Left ventricle myocardium inferior (tissue), 1 donor: Measurements from ENCODE around the gene DGKQ. TPM values are rescaled to one million over a fixed set of nuclear protein-coding genes. Genes with fewer than 3 reads are reported as not detected.

Experiments
- DNase-seq: peaks from one replicate; pipeline ENCODE4 v3.0.0-alpha.2; 2020
- H3K27ac ChIP-seq: fragments of 200-600 bp; replicated peaks from 2 replicates; pipeline ENCODE4 v1.8.0; 2021
- H3K27me3 ChIP-seq: fragments of 200-600 bp; 2 replicates; pipeline ENCODE4 v1.8.0; 2021; ENCODE audit warnings: low read depth
- H3K36me3 ChIP-seq: fragments of 200-600 bp; 2 replicates; pipeline ENCODE4 v1.8.0; 2021
- H3K4me1 ChIP-seq: fragments of 200-600 bp; 2 replicates; pipeline ENCODE4 v1.8.0; 2021
- H3K4me3 ChIP-seq: fragments of 200-600 bp; 2 replicates; pipeline ENCODE4 v1.8.0; 2021; ENCODE audit warnings: mild to moderate bottlenecking, moderate library complexity
- H3K9me3 ChIP-seq: fragments of 200-600 bp; replicated peaks from 2 replicates; pipeline ENCODE4 v1.8.0; 2021
- CTCF ChIP-seq: fragments of 200-600 bp; IDR thresholded peaks from 2 replicates; pipeline ENCODE4 v1.8.0; 2021; ENCODE audit warnings: antibody characterized with exemption, mild to moderate bottlenecking, borderline replicate concordance
- intact Hi-C: fragments of 100-400 bp; cut with micrococcal nuclease; formaldehyde crosslinking; loops from one replicate; pipeline ENCODE4 v1.11.0; 2022
- total RNA-seq: library from RNA; stranded (reverse); fragmentation: NEBNext Ultra II Directional; extraction: Animal tissue kit (Norgen Biotek cat#: 25700); gene quantifications from one replicate; pipeline ENCODE4 v1.2.1, GENCODE V29; 2021
- donor health status: DM: no; HTN: yes; CAD: no; lungs with severe emphysema.

The DGKQ gene
- total RNA-seq, 1 donor from 2014 or later = 3.5 TPM

- H3K4me1 ChIP-seq = peaks cover 12% of the 10 kb centered on the region
- no peak overlapping the region for H3K27ac ChIP-seq
- H3K27me3 ChIP-seq = peaks cover 11% of the 10 kb centered on the region
- intact Hi-C loops = no loop called here
- H3K4me3 ChIP-seq = no peak overlapping the region
- TF ChIP-seq CTCF = no peak
- no peak for DNase-seq
- peaks cover 45% of the 10 kb centered on the region for H3K36me3 ChIP-seq
- no peaks in the 10 kb centered on the region for H3K9me3 ChIP-seq
Observed at GRCh38 chr4:963276-964225, 9.8 kb downstream of the DGKQ start.

GRCh38 chr4:962231-963208, 10.8 kb downstream of the DGKQ start:
- Histone ChIP-seq H3K9me3 (no peaks in the 10 kb centered on the region), H3K4me3 (no peak overlapping the region), H3K36me3 (peaks cover 55% of the 10 kb centered on the region), H3K4me1 (peaks cover 2% of the 10 kb centered on the region), H3K27ac (no peak overlapping the region), H3K27me3 (peaks cover 2% of the 10 kb centered on the region)
- TF ChIP-seq CTCF = no peak
- intact Hi-C loops = no loop called here
- DNase-seq = no peak

GRCh38 chr4:961351-962230, 11.8 kb downstream of the DGKQ start:
- no peaks in the 10 kb centered on the region for H3K4me1 ChIP-seq
- DNase-seq = no peak
- H3K9me3 ChIP-seq = no peaks in the 10 kb centered on the region
- peaks cover 49% of the 10 kb centered on the region for H3K36me3 ChIP-seq
- no peak overlapping the region for H3K4me3 ChIP-seq
- H3K27me3 ChIP-seq = no peaks in the 10 kb centered on the region
- no peak for TF ChIP-seq CTCF
- H3K27ac ChIP-seq = no peak overlapping the region
- intact Hi-C loops = no loop called here

GRCh38 chr4:960636-961350, 12.6 kb downstream of the DGKQ start:
- DNase-seq = no peak
- Histone ChIP-seq H3K4me3 (no peak overlapping the region), H3K27ac (no peak overlapping the region), H3K27me3 (no peaks in the 10 kb centered on the region), H3K36me3 (peaks cover 41% of the 10 kb centered on the region), H3K4me1 (no peaks in the 10 kb centered on the region), H3K9me3 (no peaks in the 10 kb centered on the region)
- intact Hi-C loops = no loop called here
- TF ChIP-seq CTCF = no peak
